Raji (cell line): ENCODE data around the gene DHRS11.

Experiments used
- POLR2A ChIP-seq: IDR thresholded peaks from 2 replicates; pipeline ENCODE4 v1.6.1; 2011; ENCODE audit warnings: low read depth, low read length, control low read depth; ENCODE audit not compliant: insufficient read depth

Gene DHRS11

DNA sequence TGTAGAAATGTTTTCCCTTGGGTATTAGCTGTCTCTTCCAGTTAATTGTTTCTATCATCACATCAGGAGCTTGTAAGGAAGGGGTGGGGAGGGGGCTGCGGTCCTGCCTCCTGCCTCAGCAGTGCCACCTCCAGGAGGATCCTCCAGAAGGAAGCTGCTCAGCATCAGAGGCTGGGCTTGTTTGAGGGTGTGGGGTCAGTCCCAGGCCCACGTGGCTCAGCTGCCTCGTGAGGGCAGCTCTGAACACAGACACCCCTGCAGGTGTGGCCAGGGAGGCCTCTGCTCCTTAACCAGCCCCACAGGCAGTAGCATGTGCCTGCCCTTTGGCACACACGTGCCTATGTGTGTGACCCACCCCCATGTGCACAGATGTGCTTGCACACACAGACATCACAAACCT, 56.0 kb downstream of the DHRS11 start:
- TF ChIP-seq POLR2A = no peak

DNA sequence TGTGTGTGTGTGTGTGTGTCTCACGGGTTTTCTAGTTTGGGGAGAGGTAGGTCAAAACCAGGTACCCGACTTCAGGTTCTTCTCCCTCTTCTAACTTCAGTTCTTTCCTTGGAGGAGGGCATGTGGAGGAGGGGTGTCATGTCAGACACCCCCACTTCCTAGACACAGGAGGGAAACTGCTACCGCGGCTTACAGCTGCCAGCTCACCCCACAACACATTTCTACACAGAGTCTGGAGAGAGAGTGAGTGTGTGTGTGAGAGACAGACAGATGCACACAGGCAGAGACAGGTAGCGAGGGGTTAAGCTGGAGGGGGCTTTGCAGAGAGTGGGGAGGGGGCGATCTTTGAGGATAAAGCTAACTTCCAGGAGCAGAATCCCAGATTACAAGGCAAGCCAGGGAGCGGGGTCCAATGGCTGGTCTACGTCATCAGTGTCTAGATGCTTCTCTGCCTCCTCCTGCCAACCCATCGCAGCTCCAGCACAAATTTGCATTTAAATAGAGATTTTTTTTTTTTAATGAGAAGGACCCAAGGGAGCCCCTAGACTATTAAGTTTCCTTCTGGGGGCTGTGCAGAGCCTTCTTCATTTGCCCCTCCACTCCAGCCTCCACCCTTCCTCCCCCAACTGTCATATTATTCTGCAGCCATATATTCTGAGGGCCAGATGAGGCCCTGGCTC, 58.6 kb downstream of the DHRS11 start:
- no peak for TF ChIP-seq POLR2A
